Activated naive CD4-positive, alpha-beta T cell treated with anti-CD3 and anti-CD28 coated beads, Interleukin-2, amount 50 U/mL, for 72 hours (primary cell): ENCODE data around the gene GRK4. TPM values are rescaled to one million over a fixed set of nuclear protein-coding genes. Genes with fewer than 3 reads are reported as not detected.
A peak's percentile ranks its signal among the peaks of the same experiment; 100 is the strongest.
"Not testable (repeated sequence)": the region's sequence is repeated elsewhere in the genome, so short reads cannot be mapped to it uniquely, and the experiment has no call there.

ENCODE experiments used
- ATAC-seq, 2 donors: fragments of 150-1000 bp; cut with Tn5 transposase; 2 replicates each; pipeline ENCODE4 v1.10.0; 2021; ENCODE audit warnings: mild to moderate bottlenecking in 2 of 2, moderate library complexity in 2 of 2
- DNase-seq, 2 donors: peaks; one replicate each; pipeline ENCODE4 v3.0.0; 2021 to 2022; ENCODE audit warnings: low spot score in 2 of 2
- H3K27ac Mint-ChIP-seq, 2 donors: one replicate each; pipeline ENCODE4 v1.8.0; 2022; ENCODE audit warnings: mild to moderate bottlenecking in 2 of 2, mixed read lengths in 2 of 2
- H3K36me3 Mint-ChIP-seq, 2 donors: one replicate each; pipeline ENCODE4 v1.8.0; 2022; ENCODE audit warnings: mixed read lengths in 2 of 2
- H3K9me3 Mint-ChIP-seq, 2 donors: one replicate each; pipeline ENCODE4 v1.8.0; 2022; ENCODE audit warnings: mixed read lengths in 2 of 2
- total RNA-seq, 2 donors: library from RNA; stranded (reverse); gene quantifications; one replicate each; pipeline ENCODE4 v1.2.3, GENCODE V29; 2022

The GRK4 gene
- total RNA-seq, 2 donors from 2014 or later: 2.9 to 7.2 TPM

DNA sequence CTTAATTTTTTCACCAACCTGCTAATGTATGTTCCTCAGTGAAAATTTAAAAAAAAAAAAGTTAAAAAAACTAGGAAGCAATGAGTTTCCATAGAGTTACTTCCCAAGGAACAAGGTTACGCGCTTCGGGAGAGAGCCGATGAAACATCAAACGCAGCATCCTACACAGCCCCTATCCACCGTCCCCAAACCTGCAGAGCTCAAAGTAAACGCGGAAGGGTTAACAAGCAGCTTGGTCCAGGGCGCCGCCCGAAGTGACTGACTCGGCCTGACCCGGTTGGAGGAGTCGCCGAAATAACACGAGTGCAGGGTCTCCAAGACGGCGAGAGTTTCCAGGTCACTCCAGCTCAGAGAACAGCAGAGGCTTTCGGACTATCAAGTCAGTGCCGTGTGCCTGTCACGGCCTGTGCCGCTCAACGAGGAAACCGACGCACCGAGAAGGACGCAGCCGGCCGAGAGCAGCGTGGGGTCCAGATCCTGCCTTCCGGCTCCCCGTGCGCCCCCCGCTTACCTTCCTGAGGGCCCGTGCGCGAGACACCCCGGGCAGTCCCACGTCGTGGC is 677 bp upstream of the GRK4 start:
- peaks cover 22 to 25% of the 10 kb centered on the region in 2 donors for H3K36me3 Mint-ChIP-seq
- DNase-seq (no peak), ATAC-seq (peak; percentile 19 to 21)
- peak overlapping the region; percentile 95 for H3K27ac Mint-ChIP-seq
- no peaks in the 10 kb centered on the region for H3K9me3 Mint-ChIP-seq

GRCh38 chr4:2963966-2964471 is 648 bp downstream of the GRK4 start:
- DNase-seq (no peak), ATAC-seq (no peak)
- Mint-ChIP-seq H3K36me3 (peaks cover 12 to 20% of the 10 kb centered on the region in 2 donors), H3K9me3 (no peaks in the 10 kb centered on the region), H3K27ac (peak overlapping the region in 1 of 2 donors; percentile 95)

- no peaks in the 10 kb centered on the region for H3K9me3 Mint-ChIP-seq
- no peak for ATAC-seq
- H3K36me3 Mint-ChIP-seq: peaks cover 12 to 20% of the 10 kb centered on the region in 2 donors
- no peak for DNase-seq
- peak overlapping the region; percentile 52 to 95 for H3K27ac Mint-ChIP-seq
Measured at GRCh38 chr4:2964706-2965258, 1.4 kb downstream of the GRK4 start.

DNA sequence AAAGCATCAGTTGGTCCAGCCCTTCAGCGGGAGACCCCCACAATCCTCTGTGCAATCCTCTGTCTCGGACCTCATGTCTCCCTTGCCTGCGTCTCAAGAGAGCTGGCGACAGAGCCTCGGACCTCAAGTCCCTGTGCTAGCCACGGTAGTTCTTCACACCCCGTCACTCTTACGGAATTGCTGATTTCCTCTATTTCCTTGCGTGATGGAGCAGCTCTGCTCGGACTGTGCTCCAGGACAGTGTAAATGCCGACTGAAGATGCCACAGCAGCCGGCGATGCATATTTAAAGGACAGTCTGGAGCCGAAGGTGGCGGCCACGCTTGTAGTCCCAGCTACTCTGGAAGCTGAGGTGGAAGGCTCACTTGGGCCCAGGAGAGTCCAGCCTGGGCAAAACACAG is 1.9 kb downstream of the GRK4 start:
- peaks cover 12 to 20% of the 10 kb centered on the region in 2 donors for H3K36me3 Mint-ChIP-seq
- ATAC-seq (no peak), DNase-seq (no peak)
- H3K27ac Mint-ChIP-seq: peak overlapping the region in 1 of 2 donors; percentile 52
- no peaks in the 10 kb centered on the region for H3K9me3 Mint-ChIP-seq

DNA sequence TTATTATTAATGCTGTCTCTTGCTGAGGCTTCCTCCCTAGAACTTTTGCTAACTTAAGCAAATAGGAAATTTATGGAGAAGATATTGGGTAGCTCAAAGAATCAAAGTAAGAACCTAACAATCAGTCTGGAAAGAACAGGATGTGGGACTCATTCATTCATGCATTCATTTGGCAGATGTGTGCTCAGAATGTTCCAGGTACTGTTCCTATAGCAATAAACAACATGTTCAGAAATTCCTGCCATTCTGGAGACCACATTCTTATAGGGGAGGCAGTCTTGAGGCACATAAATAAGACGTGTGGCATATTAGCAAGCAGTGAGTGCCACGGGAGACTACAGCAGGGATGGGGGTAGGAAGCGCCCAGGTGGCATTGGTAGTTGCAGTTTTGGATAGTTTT is 5.0 kb downstream of the GRK4 start:
- DNase-seq (no peak), ATAC-seq (no peak)
- H3K36me3 Mint-ChIP-seq: peaks cover 0 to 6% of the 10 kb centered on the region in 2 donors
- H3K9me3 Mint-ChIP-seq: no peaks in the 10 kb centered on the region
- H3K27ac Mint-ChIP-seq: no peak overlapping the region

DNA sequence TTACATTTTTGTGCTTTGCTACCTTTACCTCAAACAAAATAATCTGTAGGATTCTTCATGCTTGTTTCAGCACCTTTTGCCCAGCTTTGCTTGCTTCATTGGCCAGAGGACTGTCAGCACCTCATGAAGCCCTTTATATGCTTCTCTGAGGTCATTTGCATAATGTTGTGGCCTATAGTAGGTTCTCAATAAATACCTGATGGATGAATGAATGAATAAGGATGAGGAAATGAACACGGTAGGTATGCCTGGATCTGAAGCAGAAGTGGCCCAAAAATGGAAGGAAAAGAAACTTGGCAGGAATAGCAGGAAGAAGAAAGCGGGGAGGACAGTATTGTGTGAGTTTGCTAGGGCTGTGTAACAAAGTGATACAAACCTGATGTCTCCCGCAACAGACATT is 7.9 kb downstream of the GRK4 start:
- ATAC-seq: no peak
- no peaks in the 10 kb centered on the region for H3K36me3 Mint-ChIP-seq
- DNase-seq: no peak
- no peak overlapping the region for H3K27ac Mint-ChIP-seq
- H3K9me3 Mint-ChIP-seq: no peaks in the 10 kb centered on the region

GRCh38 chr4:2977211-2978088 is 14.1 kb downstream of the GRK4 start:
- ATAC-seq (no peak), DNase-seq (no peak)
- H3K9me3 Mint-ChIP-seq: peaks cover 3 to 4% of the 10 kb centered on the region in 2 donors
- peaks cover 0 to 4% of the 10 kb centered on the region in 2 donors for H3K36me3 Mint-ChIP-seq
- H3K27ac Mint-ChIP-seq: no peak overlapping the region

- H3K27ac Mint-ChIP-seq: no peak overlapping the region
- ATAC-seq: no peak
- peaks cover 0 to 4% of the 10 kb centered on the region in 2 donors for H3K36me3 Mint-ChIP-seq
- peaks cover 3 to 10% of the 10 kb centered on the region in 2 donors for H3K9me3 Mint-ChIP-seq
- DNase-seq: no peak
Measured at GRCh38 chr4:2981256-2981819, 18.0 kb downstream of the GRK4 start.

- DNase-seq: no peak
- H3K36me3 Mint-ChIP-seq: peaks cover 0 to 4% of the 10 kb centered on the region in 2 donors
- H3K27ac Mint-ChIP-seq: no peak overlapping the region
- peaks cover 3 to 10% of the 10 kb centered on the region in 2 donors for H3K9me3 Mint-ChIP-seq
- ATAC-seq: no peak
Measured at GRCh38 chr4:2982012-2982411, 18.6 kb downstream of the GRK4 start.

DNA sequence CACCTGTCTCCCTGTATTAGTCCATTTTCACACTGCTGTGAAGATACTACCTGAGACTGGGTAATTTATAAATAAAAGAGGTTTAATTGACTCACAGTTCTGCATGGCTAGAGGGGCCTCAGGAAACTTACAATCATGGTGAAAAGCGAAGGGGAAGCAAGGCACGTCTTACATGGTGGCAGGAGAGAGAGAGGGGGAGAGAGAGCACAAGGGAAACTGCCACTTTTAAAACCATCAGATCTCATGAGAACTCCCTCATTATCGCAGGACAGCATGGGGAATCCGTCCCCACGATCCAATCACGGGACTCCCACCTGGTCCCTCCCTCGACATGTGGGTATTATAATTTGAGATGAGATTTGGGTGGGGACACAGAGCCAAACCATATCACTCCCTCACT is 20.3 kb downstream of the GRK4 start:
- not testable (repeated sequence) for H3K36me3 Mint-ChIP-seq, DNase-seq, H3K27ac Mint-ChIP-seq, H3K9me3 Mint-ChIP-seq, ATAC-seq

GRCh38 chr4:2991243-2991642 is 27.9 kb downstream of the GRK4 start:
- H3K9me3 Mint-ChIP-seq: no peaks in the 10 kb centered on the region
- ATAC-seq: no peak
- no peak overlapping the region for H3K27ac Mint-ChIP-seq
- no peak for DNase-seq
- H3K36me3 Mint-ChIP-seq: no peaks in the 10 kb centered on the region

DNA sequence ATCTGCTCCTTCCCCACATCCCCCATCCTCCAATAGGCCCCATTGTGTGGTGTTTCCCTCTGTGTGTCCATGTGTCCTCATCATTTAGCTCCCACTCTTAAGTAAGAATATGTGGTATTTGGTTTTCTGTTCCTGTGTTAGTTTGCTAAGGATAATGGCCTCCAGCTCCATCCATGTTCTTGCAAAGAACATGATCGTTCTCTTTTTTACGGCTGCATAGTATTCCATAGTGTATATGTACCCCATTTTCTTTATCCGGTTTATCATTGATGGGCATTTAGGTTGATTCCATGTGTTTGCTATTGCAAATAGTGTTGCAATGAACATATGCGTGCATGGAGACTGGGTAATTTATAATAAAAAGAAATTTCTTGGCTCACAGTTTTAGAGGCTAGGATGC is 31.5 kb downstream of the GRK4 start:
- Mint-ChIP-seq H3K27ac (no peak overlapping the region), H3K36me3 (no peaks in the 10 kb centered on the region), H3K9me3 (no peaks in the 10 kb centered on the region)
- no peak for ATAC-seq
- no peak for DNase-seq

GRCh38 chr4:2995546-2996265 is 32.3 kb downstream of the GRK4 start:
- DNase-seq (no peak), ATAC-seq (no peak)
- no peaks in the 10 kb centered on the region for H3K36me3 Mint-ChIP-seq
- H3K9me3 Mint-ChIP-seq: no peaks in the 10 kb centered on the region
- no peak overlapping the region for H3K27ac Mint-ChIP-seq

DNA sequence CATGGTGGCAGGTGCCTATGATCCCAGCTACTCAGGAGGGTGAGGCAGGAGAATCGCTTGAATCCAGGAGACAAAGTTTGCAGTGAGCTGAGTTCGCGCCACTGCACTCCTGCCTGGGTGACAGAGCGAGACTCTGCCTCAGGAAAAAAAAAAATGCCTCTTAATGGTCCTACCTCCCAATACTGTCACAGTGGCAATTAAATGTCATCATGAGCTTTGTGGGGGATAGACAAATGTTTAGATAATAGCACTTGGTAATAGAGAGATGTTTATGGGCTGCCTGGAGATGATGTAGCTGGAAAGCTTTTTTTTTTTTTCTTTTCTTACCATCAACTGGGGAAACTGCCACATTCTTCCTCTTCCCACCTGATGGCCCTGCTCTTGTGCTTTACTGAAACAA is 33.0 kb downstream of the GRK4 start:
- no peak overlapping the region for H3K27ac Mint-ChIP-seq
- ATAC-seq (no peak), DNase-seq (no peak)
- H3K36me3 Mint-ChIP-seq: no peaks in the 10 kb centered on the region
- no peaks in the 10 kb centered on the region for H3K9me3 Mint-ChIP-seq

GRCh38 chr4:3007724-3008123 is 44.4 kb downstream of the GRK4 start:
- Mint-ChIP-seq H3K9me3 (no peaks in the 10 kb centered on the region), H3K27ac (no peak overlapping the region), H3K36me3 (no peaks in the 10 kb centered on the region)
- ATAC-seq (no peak), DNase-seq (no peak)

DNA sequence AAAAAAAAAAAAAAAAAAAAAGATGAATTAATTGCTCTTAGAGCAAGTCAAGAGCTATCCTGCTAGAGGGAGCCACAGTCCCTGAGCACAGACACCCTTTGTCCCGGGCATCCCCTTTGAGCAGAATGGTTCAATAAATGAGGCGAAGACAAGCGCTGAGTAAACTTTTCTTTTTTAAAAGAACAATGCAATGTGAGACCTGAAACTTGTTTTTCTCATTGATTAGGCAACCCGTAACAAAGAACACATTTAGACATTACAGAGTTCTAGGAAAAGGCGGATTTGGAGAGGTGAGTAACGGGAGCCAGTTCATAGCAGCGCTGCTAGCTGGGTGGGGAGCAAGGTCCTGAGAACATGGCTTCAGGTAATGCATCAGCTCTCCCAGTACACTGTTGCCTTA is 46.1 kb downstream of the GRK4 start:
- Mint-ChIP-seq H3K9me3 (no peaks in the 10 kb centered on the region), H3K36me3 (no peaks in the 10 kb centered on the region), H3K27ac (no peak overlapping the region)
- no peak for DNase-seq
- ATAC-seq: peak; percentile 31 to 48

DNA sequence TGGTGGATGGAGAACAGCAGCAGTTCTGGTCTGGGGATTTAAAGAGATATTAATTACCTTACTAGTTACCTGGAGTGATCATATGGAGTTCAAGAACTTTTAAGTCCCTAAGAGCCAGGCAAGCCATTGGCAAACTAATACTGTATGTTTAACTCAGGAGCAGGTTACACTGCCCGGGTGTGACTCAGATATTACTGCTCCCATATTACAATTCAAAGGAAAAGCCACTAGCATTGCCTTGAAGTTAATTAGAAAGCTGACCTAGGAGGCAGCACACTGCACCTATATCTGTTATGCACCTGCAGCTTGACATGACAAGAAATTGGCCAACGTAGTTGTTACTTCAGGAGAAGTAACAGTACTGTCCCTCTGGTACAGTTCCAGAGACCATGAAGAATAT is 47.2 kb downstream of the GRK4 start:
- ATAC-seq (no peak), DNase-seq (no peak)
- no peaks in the 10 kb centered on the region for H3K36me3 Mint-ChIP-seq
- no peak overlapping the region for H3K27ac Mint-ChIP-seq
- H3K9me3 Mint-ChIP-seq: no peaks in the 10 kb centered on the region
